GM18870 (cell line): ENCODE data around the gene ZSCAN25.
"Not testable (repeated sequence)": the region's sequence is repeated elsewhere in the genome, so short reads cannot be mapped to it uniquely, and the experiment has no call there.

Source experiments
- ATAC-seq: cut with Tn5 transposase; IDR thresholded peaks from one replicate; pipeline ENCODE4 v1.9.1; 2021; ENCODE audit warnings: moderate library complexity; ENCODE audit not compliant: unreplicated experiment

ZSCAN25 gene

GRCh38 chr7:99644431-99644830 lies 27.7 kb downstream of the ZSCAN25 start:
- no peak for ATAC-seq

- ATAC-seq, result no peak
Measured at GRCh38 chr7:99645590-99645989, 28.8 kb downstream of the ZSCAN25 start.

GRCh38 chr7:99648843-99649242 lies 32.1 kb downstream of the ZSCAN25 start:
- no peak for ATAC-seq

- no peak for ATAC-seq
Measured at GRCh38 chr7:99651290-99651689, 34.5 kb downstream of the ZSCAN25 start.

GRCh38 chr7:99652671-99653070 lies 35.9 kb downstream of the ZSCAN25 start:
- no peak for ATAC-seq

- not testable (repeated sequence) for ATAC-seq
Measured at GRCh38 chr7:99653269-99653668, 36.5 kb downstream of the ZSCAN25 start.

GRCh38 chr7:99653754-99654153 lies 37.0 kb downstream of the ZSCAN25 start:
- no peak for ATAC-seq

- not testable (repeated sequence) for ATAC-seq
Measured at GRCh38 chr7:99654626-99655025, 37.9 kb downstream of the ZSCAN25 start.

- ATAC-seq, result not testable (repeated sequence)
Measured at GRCh38 chr7:99657879-99658278, 41.1 kb downstream of the ZSCAN25 start.

- ATAC-seq, result no peak
Measured at GRCh38 chr7:99665312-99666012, 48.7 kb downstream of the ZSCAN25 start.

GRCh38 chr7:99666013-99666395 lies 49.3 kb downstream of the ZSCAN25 start:
- ATAC-seq, result no peak

- no peak for ATAC-seq
Measured at GRCh38 chr7:99667179-99667578, 50.4 kb downstream of the ZSCAN25 start.

- no peak for ATAC-seq
Measured at GRCh38 chr7:99668541-99668940, 51.8 kb downstream of the ZSCAN25 start.

- ATAC-seq, result no peak
Measured at GRCh38 chr7:99669782-99670181, 53.0 kb downstream of the ZSCAN25 start.

GRCh38 chr7:99672573-99672972 lies 55.8 kb downstream of the ZSCAN25 start:
- ATAC-seq, result no peak

- no peak for ATAC-seq
Measured at GRCh38 chr7:99674995-99675742, 58.4 kb downstream of the ZSCAN25 start.

GRCh38 chr7:99677013-99677647 lies 60.4 kb downstream of the ZSCAN25 start:
- ATAC-seq, result no peak

GRCh38 chr7:99677648-99678045 lies 60.9 kb downstream of the ZSCAN25 start:
- no peak for ATAC-seq

GRCh38 chr7:99679032-99679399 lies 62.3 kb downstream of the ZSCAN25 start:
- no peak for ATAC-seq

GRCh38 chr7:99679400-99680191 lies 62.9 kb downstream of the ZSCAN25 start, which contains the start of gene CYP3A5:
Gene CYP3A5, minus strand, starts transcription at chr7:99679996. Its CDS starts 100 bp downstream, at chr7:99679896.
- ATAC-seq, result no peak
